K562 (cell line): ENCODE results near the gene LHFPL5. TPM values are rescaled to one million over a fixed set of nuclear protein-coding genes. Genes with fewer than 3 reads are reported as not detected.

Experiments
- CGGBP1 ChIP-seq: fragments of 250-450 bp; sonication (Bioruptor Pico); IDR thresholded peaks from 2 replicates; pipeline ENCODE4 v1.9.0; 2021; ENCODE audit warnings: mild to moderate bottlenecking
- ETS2 ChIP-seq: IDR thresholded peaks from 2 replicates; pipeline ENCODE4 v1.6.1; 2016; ENCODE audit warnings: borderline replicate concordance, missing genetic modification characterization, mild to moderate bottlenecking, moderate library complexity, missing compliant biosample characterization; ENCODE audit not compliant: poor library complexity, severe bottlenecking
- IRF2 ChIP-seq: sonication (generic); formaldehyde crosslinking; IDR thresholded peaks from 2 replicates; pipeline ENCODE4 v1.8.1; 2022; ENCODE audit warnings: mild to moderate bottlenecking, missing genetic modification reagents
- MCM5 ChIP-seq: fragments of 450-650 bp; IDR thresholded peaks from 2 replicates; pipeline ENCODE4 v1.6.1; 2016; ENCODE audit warnings: low read depth
- MLLT1 ChIP-seq, 2 experiments: fragments of 450-650 bp; IDR thresholded peaks; 2 replicates each; pipeline ENCODE4 v1.6.1; 2016
- NFIC ChIP-seq: fragments of 450-650 bp; IDR thresholded peaks from 2 replicates; pipeline ENCODE4 v1.6.1; 2017; ENCODE audit warnings: mild to moderate bottlenecking, inconsistent platforms
- RNF2 ChIP-seq: sonication (generic); IDR thresholded peaks from 2 replicates; pipeline ENCODE4 v1.6.1; 2016
- SIN3A ChIP-seq, 2 experiments: fragments of 150-350 bp in 1 of 2; IDR thresholded peaks; 2 replicates each; pipeline ENCODE4 v1.6.1; 2011 to 2016; ENCODE audit warnings: borderline replicate concordance in 2 of 2, low read depth in 2 of 2, low read length in 2 of 2, mild to moderate bottlenecking in 2 of 2, moderate library complexity in 2 of 2; ENCODE audit not compliant: control insufficient read depth in 1 of 2
- TEAD1 ChIP-seq, 2 experiments: fragments of 450-650 bp in 1 of 2; sonication (generic) in 1 of 2; formaldehyde crosslinking; IDR thresholded peaks; 2 replicates each; pipeline versions ENCODE4 v1.4.0 to v1.8.0; 2020 to 2022; ENCODE audit warnings: mild to moderate bottlenecking in 2 of 2, missing genetic modification reagents in 1 of 2
- ZBTB1 ChIP-seq: sonication (generic); formaldehyde crosslinking; IDR thresholded peaks from 2 replicates; pipeline ENCODE4 v1.8.1; 2023; ENCODE audit warnings: missing genetic modification reagents, low read depth, mild to moderate bottlenecking, borderline replicate concordance
- ZC3H4 ChIP-seq: sonication (generic); formaldehyde crosslinking; IDR thresholded peaks from 2 replicates; pipeline ENCODE4 v1.9.0; 2021; ENCODE audit warnings: missing genetic modification reagents, borderline replicate concordance
- ZNF280B ChIP-seq: fragments of 250-450 bp; sonication (Bioruptor Pico); IDR thresholded peaks from 2 replicates; pipeline ENCODE4 v1.5.1; 2021; ENCODE audit warnings: mild to moderate bottlenecking
- polyA plus RNA-seq, 8 experiments: library from polyadenylated mRNA; depleted of rRNA in 4 of 8; stranded (reverse) in 5 of 8; unstranded in 3 of 8; fragments of >200 nt; fragmentation: Nextera tagmentation in 2 of 8; fragmentation: Illumina TruSeq in 1 of 8; extraction: Ambion mirVana in 2 of 8; extraction: Trizol in 1 of 8; gene quantifications; 2 replicates each; pipeline versions ENCODE4 v1.2.1 to v1.2.3, GENCODE V29; 2011 to 2014; ENCODE audit warnings: inconsistent platforms in 1 of 8, missing spikeins in 1 of 8
- total RNA-seq, 7 experiments: library from RNA; depleted of rRNA in 6 of 7; stranded (reverse); fragments of >200 nt in 6 of 7; fragmentation: Illumina TruSeq in 2 of 7; extraction: Trizol in 2 of 7; gene quantifications; 2 replicates each; pipeline versions ENCODE4 v1.2.1 to v1.2.3, GENCODE V29; 2011 to 2021; ENCODE audit warnings: low replicate concordance in 1 of 7
- TF ChIP-seq, protein P1 (sequence below): fragments of 250-450 bp; sonication (Bioruptor Pico); IDR thresholded peaks from 2 replicates; pipeline ENCODE4 v1.9.0; 2021; ENCODE audit warnings: mild to moderate bottlenecking, inconsistent platforms
- TF ChIP-seq, protein P2 (sequence below): sonication (generic); formaldehyde crosslinking; IDR thresholded peaks from 2 replicates; pipeline ENCODE4 v1.8.1; 2022; ENCODE audit warnings: missing genetic modification reagents
- TF ChIP-seq, protein P3 (sequence below), 2 experiments: fragments of 450-650 bp in 1 of 2; IDR thresholded peaks; 2 replicates each; pipeline ENCODE4 v1.6.1; 2011 to 2017; ENCODE audit warnings: low read depth in 2 of 2, antibody characterized with exemption in 1 of 2, borderline replicate concordance in 1 of 2, low read length in 1 of 2, mild to moderate bottlenecking in 1 of 2, mixed read lengths in 1 of 2; ENCODE audit not compliant: control insufficient read depth in 1 of 2

Gene LHFPL5
- total and polyA plus RNA-seq, 9 of the 15 experiments (the other 6 are each of a cell fraction or from before 2014, with no cell fraction given), result not detected

DNA sequence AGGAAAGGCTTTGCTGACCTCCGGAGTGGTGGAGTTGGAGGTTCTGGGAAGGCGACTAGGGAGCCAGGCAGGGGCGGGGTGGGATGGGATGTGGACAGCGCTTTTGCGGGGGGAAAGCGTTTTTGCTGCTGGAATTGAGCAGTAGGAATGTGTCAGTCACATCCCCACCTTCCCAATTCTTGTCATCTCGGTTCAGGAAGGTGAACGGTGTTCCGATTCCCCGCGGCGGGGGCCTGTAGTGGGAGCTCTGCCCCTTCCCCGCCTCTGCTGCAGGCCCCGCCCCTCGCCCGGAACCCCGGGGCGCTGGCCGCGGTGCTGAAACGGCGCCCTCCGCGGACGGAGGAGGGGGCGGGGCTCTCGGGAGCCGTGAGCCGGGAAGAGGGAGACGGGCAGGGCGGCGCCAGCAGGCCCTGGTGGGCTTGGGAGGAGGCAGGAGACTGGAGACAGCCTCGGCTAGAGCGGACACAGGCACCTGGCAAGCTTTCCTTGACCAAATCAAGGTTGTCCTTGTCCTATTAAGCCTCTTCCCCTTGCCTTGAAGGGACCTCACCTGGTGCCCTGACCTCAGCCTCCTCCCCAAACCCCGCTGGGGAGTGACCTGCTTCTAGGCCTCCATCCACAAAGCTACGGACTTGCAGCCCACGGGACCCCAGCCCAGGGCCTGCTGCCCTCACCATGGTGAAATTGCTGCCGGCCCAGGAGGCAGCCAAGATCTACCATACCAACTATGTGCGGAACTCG lies at the start of gene LHFPL5 (continued):
- TF ChIP-seq, protein P1, sequence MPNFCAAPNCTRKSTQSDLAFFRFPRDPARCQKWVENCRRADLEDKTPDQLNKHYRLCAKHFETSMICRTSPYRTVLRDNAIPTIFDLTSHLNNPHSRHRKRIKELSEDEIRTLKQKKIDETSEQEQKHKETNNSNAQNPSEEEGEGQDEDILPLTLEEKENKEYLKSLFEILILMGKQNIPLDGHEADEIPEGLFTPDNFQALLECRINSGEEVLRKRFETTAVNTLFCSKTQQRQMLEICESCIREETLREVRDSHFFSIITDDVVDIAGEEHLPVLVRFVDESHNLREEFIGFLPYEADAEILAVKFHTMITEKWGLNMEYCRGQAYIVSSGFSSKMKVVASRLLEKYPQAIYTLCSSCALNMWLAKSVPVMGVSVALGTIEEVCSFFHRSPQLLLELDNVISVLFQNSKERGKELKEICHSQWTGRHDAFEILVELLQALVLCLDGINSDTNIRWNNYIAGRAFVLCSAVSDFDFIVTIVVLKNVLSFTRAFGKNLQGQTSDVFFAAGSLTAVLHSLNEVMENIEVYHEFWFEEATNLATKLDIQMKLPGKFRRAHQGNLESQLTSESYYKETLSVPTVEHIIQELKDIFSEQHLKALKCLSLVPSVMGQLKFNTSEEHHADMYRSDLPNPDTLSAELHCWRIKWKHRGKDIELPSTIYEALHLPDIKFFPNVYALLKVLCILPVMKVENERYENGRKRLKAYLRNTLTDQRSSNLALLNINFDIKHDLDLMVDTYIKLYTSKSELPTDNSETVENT, result no peak
- TF ChIP-seq RNF2 (no peak), ZNF280B (no peak), TEAD1 (CRISPR knock-in tag; IDR thresholded peaks at IDR 0.05) (peak in 1 of 2 experiments; percentile 91; a peak in 1 of 4 replicates), CGGBP1 (CRISPR knock-in tag) (no peak), ZBTB1 (CRISPR knock-in tag) (peak; percentile 76), NFIC (no peak), SIN3A (IDR thresholded peaks at IDR 0.05; ENCODE audit: borderline replicate concordance in 2 of 2, control insufficient read depth in 1 of 2, low read depth in 2 of 2, low read length in 2 of 2) (peak; percentile 77 to 95), ETS2 (tag) (no peak), ZC3H4 (CRISPR knock-in tag) (no peak), IRF2 (CRISPR knock-in tag) (0 out of 2 replicates have a peak, but pooled peaks have one; percentile 64), MLLT1 (IDR thresholded peaks at IDR 0.05) (no peak), MCM5 (no peak)
- TF ChIP-seq, protein P2, sequence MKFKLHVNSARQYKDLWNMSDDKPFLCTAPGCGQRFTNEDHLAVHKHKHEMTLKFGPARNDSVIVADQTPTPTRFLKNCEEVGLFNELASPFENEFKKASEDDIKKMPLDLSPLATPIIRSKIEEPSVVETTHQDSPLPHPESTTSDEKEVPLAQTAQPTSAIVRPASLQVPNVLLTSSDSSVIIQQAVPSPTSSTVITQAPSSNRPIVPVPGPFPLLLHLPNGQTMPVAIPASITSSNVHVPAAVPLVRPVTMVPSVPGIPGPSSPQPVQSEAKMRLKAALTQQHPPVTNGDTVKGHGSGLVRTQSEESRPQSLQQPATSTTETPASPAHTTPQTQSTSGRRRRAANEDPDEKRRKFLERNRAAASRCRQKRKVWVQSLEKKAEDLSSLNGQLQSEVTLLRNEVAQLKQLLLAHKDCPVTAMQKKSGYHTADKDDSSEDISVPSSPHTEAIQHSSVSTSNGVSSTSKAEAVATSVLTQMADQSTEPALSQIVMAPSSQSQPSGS (CRISPR knock-in tag), result peak; percentile 70; the same call in 1 of the 2 replicates
- TF ChIP-seq, protein P3, sequence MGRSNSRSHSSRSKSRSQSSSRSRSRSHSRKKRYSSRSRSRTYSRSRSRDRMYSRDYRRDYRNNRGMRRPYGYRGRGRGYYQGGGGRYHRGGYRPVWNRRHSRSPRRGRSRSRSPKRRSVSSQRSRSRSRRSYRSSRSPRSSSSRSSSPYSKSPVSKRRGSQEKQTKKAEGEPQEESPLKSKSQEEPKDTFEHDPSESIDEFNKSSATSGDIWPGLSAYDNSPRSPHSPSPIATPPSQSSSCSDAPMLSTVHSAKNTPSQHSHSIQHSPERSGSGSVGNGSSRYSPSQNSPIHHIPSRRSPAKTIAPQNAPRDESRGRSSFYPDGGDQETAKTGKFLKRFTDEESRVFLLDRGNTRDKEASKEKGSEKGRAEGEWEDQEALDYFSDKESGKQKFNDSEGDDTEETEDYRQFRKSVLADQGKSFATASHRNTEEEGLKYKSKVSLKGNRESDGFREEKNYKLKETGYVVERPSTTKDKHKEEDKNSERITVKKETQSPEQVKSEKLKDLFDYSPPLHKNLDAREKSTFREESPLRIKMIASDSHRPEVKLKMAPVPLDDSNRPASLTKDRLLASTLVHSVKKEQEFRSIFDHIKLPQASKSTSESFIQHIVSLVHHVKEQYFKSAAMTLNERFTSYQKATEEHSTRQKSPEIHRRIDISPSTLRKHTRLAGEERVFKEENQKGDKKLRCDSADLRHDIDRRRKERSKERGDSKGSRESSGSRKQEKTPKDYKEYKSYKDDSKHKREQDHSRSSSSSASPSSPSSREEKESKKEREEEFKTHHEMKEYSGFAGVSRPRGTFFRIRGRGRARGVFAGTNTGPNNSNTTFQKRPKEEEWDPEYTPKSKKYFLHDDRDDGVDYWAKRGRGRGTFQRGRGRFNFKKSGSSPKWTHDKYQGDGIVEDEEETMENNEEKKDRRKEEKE (IDR thresholded peaks at IDR 0.05; ENCODE audit: borderline replicate concordance in 1 of 2, control insufficient read depth in 1 of 2, low read depth in 2 of 2, low read length in 1 of 2), result no peak
